ENCODE measurements around the gene PPY. TPM values are rescaled to one million over a fixed set of nuclear protein-coding genes. Genes with fewer than 3 reads are reported as not detected.
A peak's percentile ranks its signal among the peaks of the same experiment; 100 is the strongest.

PPY gene
- total RNA-seq, 1 donor from 2014 or later = not detected

DNA sequence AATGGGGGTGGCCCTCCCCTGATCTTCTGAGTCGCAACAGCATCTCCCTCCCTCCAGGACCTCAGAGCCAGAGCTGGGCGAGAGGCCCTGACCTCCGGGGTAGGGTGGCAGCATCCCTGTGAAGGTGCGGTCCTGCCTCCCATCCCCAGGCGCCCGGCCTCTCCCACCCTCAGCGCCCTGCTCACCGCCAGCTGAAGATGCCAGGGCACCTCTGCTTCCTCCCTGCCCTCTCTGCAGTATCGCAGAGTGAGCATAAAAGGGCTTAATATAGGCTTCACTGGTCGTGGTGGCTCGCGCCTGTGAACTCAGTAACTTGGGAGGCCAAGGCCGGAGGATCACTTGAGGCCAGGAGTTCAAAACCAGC is 24.3 kb downstream of the PPY start:
- Histone ChIP-seq H3K4me3 (ENCODE audit: low read depth, low read length) (no peak overlapping the region), H3K36me3 (ENCODE audit: control insufficient read depth, insufficient read depth, low read length) (no peaks in the 10 kb centered on the region), H3K27me3 (ENCODE audit: control insufficient read depth, insufficient read depth, low read length) (peaks cover 26% of the 10 kb centered on the region)
- TF ChIP-seq, protein P1, sequence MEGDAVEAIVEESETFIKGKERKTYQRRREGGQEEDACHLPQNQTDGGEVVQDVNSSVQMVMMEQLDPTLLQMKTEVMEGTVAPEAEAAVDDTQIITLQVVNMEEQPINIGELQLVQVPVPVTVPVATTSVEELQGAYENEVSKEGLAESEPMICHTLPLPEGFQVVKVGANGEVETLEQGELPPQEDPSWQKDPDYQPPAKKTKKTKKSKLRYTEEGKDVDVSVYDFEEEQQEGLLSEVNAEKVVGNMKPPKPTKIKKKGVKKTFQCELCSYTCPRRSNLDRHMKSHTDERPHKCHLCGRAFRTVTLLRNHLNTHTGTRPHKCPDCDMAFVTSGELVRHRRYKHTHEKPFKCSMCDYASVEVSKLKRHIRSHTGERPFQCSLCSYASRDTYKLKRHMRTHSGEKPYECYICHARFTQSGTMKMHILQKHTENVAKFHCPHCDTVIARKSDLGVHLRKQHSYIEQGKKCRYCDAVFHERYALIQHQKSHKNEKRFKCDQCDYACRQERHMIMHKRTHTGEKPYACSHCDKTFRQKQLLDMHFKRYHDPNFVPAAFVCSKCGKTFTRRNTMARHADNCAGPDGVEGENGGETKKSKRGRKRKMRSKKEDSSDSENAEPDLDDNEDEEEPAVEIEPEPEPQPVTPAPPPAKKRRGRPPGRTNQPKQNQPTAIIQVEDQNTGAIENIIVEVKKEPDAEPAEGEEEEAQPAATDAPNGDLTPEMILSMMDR (IDR thresholded peaks at IDR 0.05; ENCODE audit: insufficient read depth, low read length, poor library complexity, severe bottlenecking) = no peak
- no peak for DNase-seq (ENCODE audit: low read depth)

DNA sequence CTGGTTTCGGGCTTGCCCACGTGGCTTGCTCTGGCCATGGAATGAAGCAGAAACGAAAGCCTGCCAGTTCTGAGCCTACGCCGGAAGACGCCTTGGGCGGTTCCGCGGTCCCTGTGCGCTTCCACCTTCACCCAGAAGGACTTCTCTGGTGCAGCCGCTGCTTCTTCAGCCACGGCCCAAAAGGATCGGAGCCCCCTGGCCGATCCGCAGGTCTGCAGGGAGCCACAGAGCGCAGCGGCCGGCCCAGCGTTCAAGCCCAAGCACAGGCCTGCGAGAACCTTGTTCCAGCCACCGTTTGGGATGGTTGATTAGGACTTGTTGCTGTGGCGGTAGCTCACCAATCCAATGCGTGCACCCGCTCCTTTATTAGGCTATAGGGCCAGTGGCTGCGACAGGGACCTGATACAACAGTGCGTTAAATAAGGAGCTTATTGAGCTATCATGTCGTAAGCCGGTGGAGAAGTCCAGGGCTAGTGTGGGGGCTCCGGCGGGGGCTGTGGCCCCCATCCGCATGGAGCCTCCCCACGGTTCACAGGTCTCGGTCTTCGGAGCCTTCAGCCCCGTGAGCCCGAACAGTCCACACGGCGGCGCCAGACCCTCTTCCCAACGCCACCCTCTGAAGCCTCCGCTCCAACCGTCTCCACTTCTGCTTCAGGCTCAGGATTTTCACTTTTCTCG is 24.8 kb downstream of the PPY start:
- no peak for DNase-seq (ENCODE audit: low read depth)
- Histone ChIP-seq H3K27me3 (ENCODE audit: control insufficient read depth, insufficient read depth, low read length) (peaks cover 31% of the 10 kb centered on the region), H3K4me3 (ENCODE audit: low read depth, low read length) (no peak overlapping the region), H3K36me3 (ENCODE audit: control insufficient read depth, insufficient read depth, low read length) (no peaks in the 10 kb centered on the region)
- TF ChIP-seq, protein P1 (IDR thresholded peaks at IDR 0.05; ENCODE audit: insufficient read depth, low read length, poor library complexity, severe bottlenecking) = peak; percentile 64

- H3K27me3 ChIP-seq (ENCODE audit: control insufficient read depth, insufficient read depth, low read length) = peaks cover 34% of the 10 kb centered on the region
- TF ChIP-seq, protein P1 (IDR thresholded peaks at IDR 0.05; ENCODE audit: insufficient read depth, low read length, poor library complexity, severe bottlenecking) = no peak
- H3K4me3 ChIP-seq (ENCODE audit: low read depth, low read length) = no peak overlapping the region
- no peak for DNase-seq (ENCODE audit: low read depth)
- H3K36me3 ChIP-seq (ENCODE audit: control insufficient read depth, insufficient read depth, low read length) = no peaks in the 10 kb centered on the region
Observed at GRCh38 chr17:43917016-43917347, 25.3 kb downstream of the PPY start.

- TF ChIP-seq, protein P1 (IDR thresholded peaks at IDR 0.05; ENCODE audit: insufficient read depth, low read length, poor library complexity, severe bottlenecking) = no peak
- no peak overlapping the region for H3K4me3 ChIP-seq (ENCODE audit: low read depth, low read length)
- H3K36me3 ChIP-seq (ENCODE audit: control insufficient read depth, insufficient read depth, low read length) = no peaks in the 10 kb centered on the region
- no peak for DNase-seq (ENCODE audit: low read depth)
- H3K27me3 ChIP-seq (ENCODE audit: control insufficient read depth, insufficient read depth, low read length) = peaks cover 35% of the 10 kb centered on the region
Observed at GRCh38 chr17:43916385-43916784, 25.9 kb downstream of the PPY start.

DNA sequence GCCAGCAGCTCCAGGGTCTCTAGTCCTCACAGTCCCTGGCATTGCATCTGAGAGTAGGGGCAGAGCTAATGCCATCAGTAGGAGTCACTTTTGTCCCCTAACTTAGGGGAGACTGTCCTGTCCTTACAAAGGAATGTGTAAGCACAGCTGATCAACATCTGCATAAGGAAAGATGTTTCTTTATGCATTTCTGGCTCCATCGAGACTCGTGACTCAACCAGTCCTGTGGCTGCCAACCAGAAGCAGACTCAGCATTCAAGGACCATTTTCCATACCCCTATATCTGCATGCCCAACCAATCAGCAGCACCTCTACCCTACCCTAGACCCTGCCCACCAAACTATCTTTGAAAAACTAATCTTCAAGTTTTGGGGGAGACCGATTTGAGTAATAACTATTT is 26.7 kb downstream of the PPY start:
- no peak for DNase-seq (ENCODE audit: low read depth)
- Histone ChIP-seq H3K36me3 (ENCODE audit: control insufficient read depth, insufficient read depth, low read length) (no peaks in the 10 kb centered on the region), H3K4me3 (ENCODE audit: low read depth, low read length) (no peak overlapping the region), H3K27me3 (ENCODE audit: control insufficient read depth, insufficient read depth, low read length) (peaks cover 35% of the 10 kb centered on the region)
- TF ChIP-seq, protein P1 (IDR thresholded peaks at IDR 0.05; ENCODE audit: insufficient read depth, low read length, poor library complexity, severe bottlenecking) = no peak

- Histone ChIP-seq H3K36me3 (ENCODE audit: control insufficient read depth, insufficient read depth, low read length) (no peaks in the 10 kb centered on the region), H3K4me3 (ENCODE audit: low read depth, low read length) (no peak overlapping the region), H3K27me3 (ENCODE audit: control insufficient read depth, insufficient read depth, low read length) (peaks cover 40% of the 10 kb centered on the region)
- DNase-seq (ENCODE audit: low read depth) = no peak
- TF ChIP-seq, protein P1 (IDR thresholded peaks at IDR 0.05; ENCODE audit: insufficient read depth, low read length, poor library complexity, severe bottlenecking) = no peak
Observed at GRCh38 chr17:43914451-43914850, 27.8 kb downstream of the PPY start.

All from kidney epithelial cell (primary cell).